HCT116 (cell line): ENCODE data around the gene SYF2. TPM values are rescaled to one million over a fixed set of nuclear protein-coding genes. Genes with fewer than 3 reads are reported as not detected.

Experiments used
- ATAC-seq: fragments of 200-7000 bp; cut with Tn5 transposase; 2 replicates; pipeline ENCODE4 v1.9.1; 2020; ENCODE audit warnings: mild to moderate bottlenecking, moderate library complexity
- BruUV-seq: library from RNA; stranded (reverse); fragments of 400-500 nt; replicated peaks from 2 replicates; lab custom pipeline; 2021; lab: Mats Ljungman, UMichigan
- CTCF ChIA-PET: fragments of 300-600 bp; sonication (Branson Sonifier 250); formaldehyde crosslinking; loops from one replicate; lab custom pipeline; 2021; ENCODE audit warnings: antibody characterized with exemption; lab: Charles Lee
- POLR2A ChIA-PET: fragments of 300-600, 350-600 bp; sonication (Branson Sonifier 250); formaldehyde crosslinking; loops from one replicate; lab custom pipeline; 2021; ENCODE audit warnings: antibody characterized with exemption; lab: Charles Lee
- RAD21 ChIA-PET, 2 experiments: fragments of 300-600 bp; sonication (Branson Sonifier 250); formaldehyde crosslinking; loops; one replicate each; lab custom pipeline; 2023; ENCODE audit warnings: low total read pairs in 2 of 2; ENCODE audit not compliant: uncharacterized antibody in 2 of 2, unreplicated experiment in 2 of 2, low non-redundant PET in 1 of 2; lab: Charles Lee
- DNase-seq: peaks from one replicate; pipeline ENCODE4 v3.0.0-alpha.2; 2010; ENCODE audit warnings: low read depth, low spot score
- H2AFZ ChIP-seq: fragments of 200-600 bp; shearing (Covaris generic), sonication (generic); 2 replicates; pipeline ENCODE4 v1.6.1; 2017; ENCODE audit warnings: low read depth, mixed run types, mixed read lengths, antibody characterized with exemption, low read length; ENCODE audit not compliant: poor library complexity, severe bottlenecking
- H3K27ac ChIP-seq: 2 replicates; pipeline ENCODE4 v1.5.1; 2012; ENCODE audit warnings: low read depth, low read length
- H3K27me3 ChIP-seq: fragments of 200-600 bp; sonication (generic); 2 replicates; pipeline ENCODE4 v1.6.1; 2016; ENCODE audit warnings: mixed run types, low read length, mixed read lengths; ENCODE audit not compliant: insufficient read depth
- H3K36me3 ChIP-seq, 2 experiments: fragments of 200-500 bp in 1 of 2; fragments of 200-600 bp in 1 of 2; sonication (Bioruptor generic) in 1 of 2; sonication (generic) in 1 of 2; 2 replicates each; pipeline versions ENCODE4 v1.5.1 to v1.6.1; 2014 to 2016; ENCODE audit warnings: low read length in 2 of 2, inconsistent platforms in 1 of 2, mixed read lengths in 1 of 2, mixed run types in 1 of 2; ENCODE audit not compliant: insufficient read depth in 2 of 2, control insufficient read depth in 1 of 2
- H3K4me1 ChIP-seq, 2 experiments: fragments of 200-600 bp in 1 of 2; sonication (generic) in 1 of 2; 2 replicates each; pipeline versions ENCODE4 v1.5.1 to v1.6.1; 2012 to 2017; ENCODE audit warnings: low read length in 2 of 2, inconsistent platforms in 1 of 2, mild to moderate bottlenecking in 1 of 2, mixed read lengths in 1 of 2, mixed run types in 1 of 2, moderate library complexity in 1 of 2; ENCODE audit not compliant: insufficient read depth in 2 of 2, control insufficient read depth in 1 of 2
- H3K4me2 ChIP-seq: fragments of 200-600 bp; sonication (generic); 2 replicates; pipeline ENCODE4 v1.6.1; 2017; ENCODE audit warnings: mixed run types, low read length, mixed read lengths
- H3K4me3 ChIP-seq, 2 experiments: fragments of 200-600 bp in 1 of 2; sonication (generic) in 1 of 2; replicated peaks in 1 of 2; 2 replicates each; pipeline ENCODE4 v1.5.1; 2011 to 2016; ENCODE audit warnings: low read length in 2 of 2, control low read depth in 1 of 2, low read depth in 1 of 2, mild to moderate bottlenecking in 1 of 2, mixed read lengths in 1 of 2, mixed run types in 1 of 2
- H3K79me2 ChIP-seq: fragments of 200-600 bp; sonication (generic); 2 replicates; pipeline ENCODE4 v1.6.1; 2017; ENCODE audit warnings: mild to moderate bottlenecking, mixed run types, low read length, moderate library complexity, mixed read lengths; ENCODE audit not compliant: insufficient read depth
- H3K9ac ChIP-seq: fragments of 200-600 bp; sonication (generic); 2 replicates; pipeline ENCODE4 v1.6.1; 2016; ENCODE audit warnings: low read length, mixed read lengths
- H3K9me2 ChIP-seq: fragments of 200-600 bp; sonication (generic), shearing (Covaris generic); 2 replicates; pipeline ENCODE4 v1.6.1; 2017; ENCODE audit warnings: mixed run types, mild to moderate bottlenecking, moderate library complexity; ENCODE audit not compliant: insufficient read depth
- H3K9me3 ChIP-seq, 2 experiments: fragments of 200-500 bp in 1 of 2; fragments of 200-600 bp in 1 of 2; sonication (Bioruptor generic) in 1 of 2; sonication (generic) in 1 of 2; 2 replicates each; pipeline ENCODE4 v1.6.1; 2014 to 2017; ENCODE audit warnings: low read length in 2 of 2, mixed read lengths in 2 of 2, inconsistent platforms in 1 of 2, low read depth in 1 of 2, mild to moderate bottlenecking in 1 of 2, mixed run types in 1 of 2, moderate library complexity in 1 of 2; ENCODE audit not compliant: control insufficient read depth in 1 of 2, insufficient read depth in 1 of 2
- H4K20me1 ChIP-seq: fragments of 200-600 bp; sonication (generic), shearing (Covaris generic); 2 replicates; pipeline ENCODE4 v1.6.1; 2017; ENCODE audit warnings: mixed run types, mild to moderate bottlenecking, moderate library complexity; ENCODE audit not compliant: insufficient read depth
- ATF3 ChIP-seq: IDR thresholded peaks from 2 replicates; pipeline ENCODE4 v1.6.1; 2012
- CBX3 ChIP-seq: IDR thresholded peaks from 2 replicates; pipeline ENCODE4 v1.6.1; 2012; ENCODE audit warnings: low read depth
- CEBPB ChIP-seq: IDR thresholded peaks from 2 replicates; pipeline ENCODE4 v1.6.1; 2012; ENCODE audit warnings: low read depth
- CTCF ChIP-seq, 3 experiments: fragments of 200-600 bp in 1 of 3; sonication (generic) in 1 of 3; IDR thresholded peaks in 2 of 3; conservative IDR thresholded peaks in 1 of 3; 2 replicates each; pipeline ENCODE4 v1.5.1; 2012 to 2017; ENCODE audit warnings: low read depth in 2 of 3, low read length in 2 of 3, antibody characterized with exemption in 1 of 3, borderline replicate concordance in 1 of 3, control low read depth in 1 of 3, mild to moderate bottlenecking in 1 of 3, mixed read lengths in 1 of 3, mixed run types in 1 of 3, moderate library complexity in 1 of 3; ENCODE audit not compliant: insufficient read depth in 1 of 3
- EGR1 ChIP-seq: IDR thresholded peaks from 2 replicates; pipeline ENCODE4 v1.6.1; 2012; ENCODE audit warnings: low read depth
- ELF1 ChIP-seq: IDR thresholded peaks from 2 replicates; pipeline ENCODE4 v1.6.1; 2012; ENCODE audit warnings: low read depth, borderline replicate concordance
- EZH2 ChIP-seq: fragments of 200-600 bp; sonication (generic); IDR thresholded peaks from 2 replicates; pipeline ENCODE4 v1.6.1; 2017; ENCODE audit warnings: antibody characterized with exemption, mixed run types
- EZH2phosphoT487 ChIP-seq: fragments of 200-600 bp; IDR thresholded peaks from 2 replicates; pipeline ENCODE4 v1.6.1; 2018; ENCODE audit warnings: antibody characterized with exemption, borderline replicate concordance
- FOSL1 ChIP-seq: IDR thresholded peaks from 2 replicates; pipeline ENCODE4 v1.6.1; 2012; ENCODE audit warnings: low read depth
- JUND ChIP-seq: IDR thresholded peaks from 2 replicates; pipeline ENCODE4 v1.6.1; 2012
- POLR2AphosphoS5 ChIP-seq: IDR thresholded peaks from 2 replicates; pipeline ENCODE4 v1.6.1; 2011; ENCODE audit warnings: mild to moderate bottlenecking, low read depth, low read length, moderate library complexity
- RAD21 ChIP-seq: IDR thresholded peaks from 2 replicates; pipeline ENCODE4 v1.6.1; 2012; ENCODE audit warnings: low read depth, mild to moderate bottlenecking
- REST ChIP-seq: IDR thresholded peaks from 2 replicates; pipeline ENCODE4 v1.6.1; 2012; ENCODE audit warnings: low read depth
- SIN3A ChIP-seq: IDR thresholded peaks from 2 replicates; pipeline ENCODE4 v1.6.1; 2012; ENCODE audit warnings: low read depth
- SP1 ChIP-seq: IDR thresholded peaks from 2 replicates; pipeline ENCODE4 v1.6.1; 2012; ENCODE audit warnings: low read depth
- SRF ChIP-seq: IDR thresholded peaks from 2 replicates; pipeline ENCODE4 v1.6.1; 2012; ENCODE audit warnings: low read depth
- TCF7L2 ChIP-seq: IDR thresholded peaks from 2 replicates; pipeline ENCODE4 v1.7.0; 2011; ENCODE audit warnings: borderline replicate concordance, inconsistent platforms; ENCODE audit not compliant: insufficient read depth, insufficient read length; ENCODE audit errors: extremely low read depth
- ZBTB33 ChIP-seq: IDR thresholded peaks from 2 replicates; pipeline ENCODE4 v1.6.1; 2011; ENCODE audit warnings: mild to moderate bottlenecking, low read length, moderate library complexity; ENCODE audit not compliant: insufficient replicate concordance; ENCODE audit errors: extremely low read depth
- ZFX ChIP-seq: fragments of 450-650 bp; IDR thresholded peaks from 2 replicates; pipeline ENCODE4 v1.6.1; 2017
- ZNF274 ChIP-seq: fragments of 200-500 bp; sonication (Bioruptor generic); IDR thresholded peaks from 2 replicates; pipeline ENCODE4 v1.6.1; 2014; ENCODE audit warnings: mild to moderate bottlenecking, low read depth, low read length, inconsistent platforms
- intact Hi-C: fragments of 100-400 bp; cut with micrococcal nuclease; formaldehyde crosslinking; loops from 2 replicates; pipeline ENCODE4 v1.10.0; 2022
- total RNA-seq: library from RNA; stranded (reverse); gene quantifications from one replicate; pipeline ENCODE4 v1.2.1, GENCODE V29; 2021; ENCODE audit not compliant: unreplicated experiment

The SYF2 gene
- total RNA-seq, 1 experiment from 2014 or later = 40.4 TPM

GRCh38 chr1:25174730-25175612 lies 57.3 kb downstream of the SYF2 start:
- Histone ChIP-seq H3K36me3 (no peaks in the 10 kb centered on the region), H3K9me2 (no peaks in the 10 kb centered on the region), H3K27me3 (no peaks in the 10 kb centered on the region), H4K20me1 (no peaks in the 10 kb centered on the region), H3K4me3 (no peak overlapping the region), H3K27ac (no peak overlapping the region), H2AFZ (no peak overlapping the region), H3K9me3 (0 out of 4 replicates have a peak, but pooled peaks cover 0 to 4% of the 10 kb centered on the region in 2 experiments), H3K9ac (no peak overlapping the region), H3K4me1 (no peaks in the 10 kb centered on the region; a peak in 1 of 4 replicates), H3K79me2 (no peaks in the 10 kb centered on the region), H3K4me2 (no peak overlapping the region)
- intact Hi-C loops = no loop called here
- ChIA-PET RAD21 (no interaction called here), CTCF (no interaction called here), POLR2A (no interaction called here)
- BruUV-seq = no TSS peak
- no peak for DNase-seq
- TF ChIP-seq EZH2phosphoT487 (no peak), ATF3 (no peak), SRF (no peak), CEBPB (no peak), CBX3 (no peak), ZNF274 (no peak), SIN3A (no peak), RAD21 (no peak), ELF1 (no peak), EGR1 (no peak), TCF7L2 (no peak), ZBTB33 (no peak), ZFX (no peak), REST (no peak), SP1 (no peak), JUND (no peak), FOSL1 (no peak), EZH2 (no peak), POLR2AphosphoS5 (no peak), CTCF (IDR thresholded peaks at IDR 0.05 in 2 of 3, conservative IDR thresholded peaks at IDR 0.05 in 1 of 3; ENCODE audit: borderline replicate concordance in 1 of 3, insufficient read depth in 1 of 3, low read depth in 2 of 3, low read length in 2 of 3) (no peak)
- ATAC-seq = no peak
